Pancreas (tissue), 10 donors: ENCODE data around the gene CCDC169. TPM values are rescaled to one million over a fixed set of nuclear protein-coding genes. Genes with fewer than 3 reads are reported as not detected.
"Not testable (repeated sequence)": the region's sequence is repeated elsewhere in the genome, so short reads cannot be mapped to it uniquely, and the experiment has no call there.

Experiments used
- ATAC-seq, 4 donors: fragments of 200-7000 bp; cut with Tn5 transposase; one replicate each; pipeline versions ENCODE4 v1.8.0 to v1.9.1; 2020; ENCODE audit warnings: mild to moderate bottlenecking in 4 of 4, moderate library complexity in 4 of 4
- DNase-seq, 6 donors: peaks; one replicate each; pipeline ENCODE4 v3.0.0-alpha.2; 2020
- FAIRE-seq: peaks from 2 replicates; lab custom pipeline; 2012; peaks lifted over from hg19 to GRCh38; lab: Jason Lieb, UNC
- H3K27ac ChIP-seq, 4 donors: fragments of 200-600 bp; sonication (generic); 1 replicate in 3 of 4; 2 replicates in 1 of 4; pipeline versions ENCODE4 v1.5.0 to v1.8.0; 2020
- H3K27me3 ChIP-seq, 4 donors: fragments of 200-600 bp; one replicate each; pipeline ENCODE4 v1.8.0; 2021
- H3K36me3 ChIP-seq, 3 donors: fragments of 200-600 bp; sonication (generic) in 1 of 3; one replicate each; pipeline versions ENCODE4 v1.5.0 to v1.8.0; 2020 to 2021
- H3K4me1 ChIP-seq, 3 donors: fragments of 200-600 bp; one replicate each; pipeline ENCODE4 v1.8.0; 2021
- H3K4me3 ChIP-seq, 4 donors: fragments of 200-600 bp; sonication (generic) in 2 of 4; one replicate each; pipeline versions ENCODE4 v1.5.0 to v1.8.0; 2020 to 2021
- H3K9me3 ChIP-seq, 4 donors: fragments of 200-600 bp; one replicate each; pipeline ENCODE4 v1.8.0; 2021
- CTCF ChIP-seq, 4 donors: fragments of 200-600 bp; sonication (generic) in 3 of 4; IDR thresholded peaks; one replicate each; pipeline versions ENCODE4 v1.5.0 to v1.8.0; 2021; ENCODE audit warnings: antibody characterized with exemption in 4 of 4
- WGBS, 2 donors: extraction: QIAGEN DNeasy Blood & Tissue Kit; methylation state at CpG; one replicate each; pipeline ENCODE4 v1.1.7; 2013; 5-methylcytosine and 5-hydroxymethylcytosine counted together
- intact Hi-C, 3 donors: fragments of 100-400 bp; cut with DNase I; formaldehyde crosslinking; loops; one replicate each; pipeline versions ENCODE4 v1.11.1 to v1.14.2; 2022
- polyA plus RNA-seq, 2 donors: library from polyadenylated mRNA; stranded (reverse); fragments of 200-250 nt; gene quantifications; one replicate each; pipeline ENCODE4 v1.2.3, GENCODE V29; 2013
- total RNA-seq, 6 donors: library from RNA; stranded (reverse); fragmentation: NEBNext Ultra II Directional in 4 of 6; extraction: Animal tissue kit (Norgen Biotek cat#: 25700) in 4 of 6; gene quantifications; one replicate each; pipeline versions ENCODE4 v1.2.1 to v1.2.4, GENCODE V29; 2021 to 2023
- donor health status: healthy with polysubstance abuse.
- donor health status: DM: no; HTN: no; CAD: no; lungs with moderate emphysema.
- donor health status: DM: no; HTN: no; CAD: no.
- donor health status: control.
- donor health status: control.
- donor health status: Bipolar disorder and iron deficiency.
- donor health status: DM: yes; HTN: yes; CAD: no.
- donor health status: DM: no; HTN: no; CAD: no.
- donor health status: DM: no; HTN: no; CAD: no.
- donor health status: DM: yes; HTN: yes; CAD: no.

CCDC169 gene
- total and polyA plus RNA-seq, 8 donors = 0.08 to 0.55 (median 0.21) TPM

GRCh38 chr13:36328821-36329220 is 31.2 kb upstream of the CCDC169 start:
- no peak overlapping the region for H3K4me3 ChIP-seq
- no peaks in the 10 kb centered on the region for H3K9me3 ChIP-seq
- no peak for ATAC-seq
- TF ChIP-seq CTCF (IDR thresholded peaks at IDR 0.05) = no peak
- DNase-seq = no peak
- peaks cover 0 to 3% (median 0%) of the 10 kb centered on the region in 3 donors for H3K36me3 ChIP-seq
- FAIRE-seq = no peak
- H3K27ac ChIP-seq = no peak overlapping the region
- peaks cover 0 to 2% (median 0%) of the 10 kb centered on the region in 3 donors for H3K4me1 ChIP-seq
- no peaks in the 10 kb centered on the region for H3K27me3 ChIP-seq
- intact Hi-C loops = no loop called here
- WGBS, 2 donors = 82 to 86% methylated on average over 2 of the region's 2 CpGs

GRCh38 chr13:36325912-36326311 is 28.3 kb upstream of the CCDC169 start:
- H3K27ac ChIP-seq = no peak overlapping the region
- H3K9me3 ChIP-seq = no peaks in the 10 kb centered on the region
- WGBS, 2 donors = 73 to 86% methylated on average over 1 of the region's 1 CpG
- peaks cover 0 to 3% (median 0%) of the 10 kb centered on the region in 3 donors for H3K36me3 ChIP-seq
- DNase-seq (no peak), FAIRE-seq (no peak), ATAC-seq (no peak)
- no peak for TF ChIP-seq CTCF (IDR thresholded peaks at IDR 0.05)
- no peaks in the 10 kb centered on the region for H3K27me3 ChIP-seq
- intact Hi-C loops = no loop called here
- H3K4me3 ChIP-seq = no peak overlapping the region
- no peaks in the 10 kb centered on the region for H3K4me1 ChIP-seq

- H3K36me3 ChIP-seq, H3K4me1 ChIP-seq, H3K27ac ChIP-seq, H3K9me3 ChIP-seq, H3K4me3 ChIP-seq, H3K27me3 ChIP-seq, DNase-seq, FAIRE-seq, intact Hi-C loops, ATAC-seq: not testable (repeated sequence)
- 82 to 86% methylated on average over 5 of the region's 5 CpGs for WGBS, 2 donors
Observed at GRCh38 chr13:36324881-36325280, 27.3 kb upstream of the CCDC169 start.

GRCh38 chr13:36323951-36324566 is 26.4 kb upstream of the CCDC169 start:
- DNase-seq (no peak), FAIRE-seq (no peak), ATAC-seq (no peak)
- no peak for TF ChIP-seq CTCF (IDR thresholded peaks at IDR 0.05)
- H3K4me3 ChIP-seq = no peak overlapping the region
- no peaks in the 10 kb centered on the region for H3K9me3 ChIP-seq
- no peaks in the 10 kb centered on the region for H3K4me1 ChIP-seq
- WGBS, 2 donors = 100% methylated on average over 1 of the region's 1 CpG
- intact Hi-C loops = no loop called here
- H3K27ac ChIP-seq = no peak overlapping the region
- peaks cover 0 to 3% (median 0%) of the 10 kb centered on the region in 3 donors for H3K36me3 ChIP-seq
- no peaks in the 10 kb centered on the region for H3K27me3 ChIP-seq

- DNase-seq (no peak), FAIRE-seq (no peak), ATAC-seq (no peak)
- no peaks in the 10 kb centered on the region for H3K9me3 ChIP-seq
- WGBS, 2 donors = 91 to 93% methylated on average over 3 of the region's 3 CpGs
- no peak overlapping the region for H3K27ac ChIP-seq
- H3K4me1 ChIP-seq = no peaks in the 10 kb centered on the region
- intact Hi-C loops = no loop called here
- H3K4me3 ChIP-seq = no peak overlapping the region
- peaks cover 0 to 3% (median 0%) of the 10 kb centered on the region in 3 donors for H3K36me3 ChIP-seq
- no peaks in the 10 kb centered on the region for H3K27me3 ChIP-seq
- TF ChIP-seq CTCF (IDR thresholded peaks at IDR 0.05) = no peak
Observed at GRCh38 chr13:36323408-36323807, 25.8 kb upstream of the CCDC169 start.

GRCh38 chr13:36319793-36320192 is 22.2 kb upstream of the CCDC169 start:
- ATAC-seq, intact Hi-C loops, H3K27ac ChIP-seq, H3K4me3 ChIP-seq, H3K36me3 ChIP-seq, H3K27me3 ChIP-seq, DNase-seq, H3K4me1 ChIP-seq, FAIRE-seq, H3K9me3 ChIP-seq: not testable (repeated sequence)
- 74 to 75% methylated on average over 6 of the region's 6 CpGs for WGBS, 2 donors
